Brain microvascular endothelial cell (primary cell): ENCODE measurements around the gene HTR6.

Experiments
- DNase-seq: peaks from one replicate; pipeline ENCODE4 v3.0.0-alpha.2; 2020
- H3K27ac ChIP-seq: fragments of 250-450 bp; sonication (Bioruptor Pico); 2 replicates; pipeline ENCODE4 v1.5.1; 2020; ENCODE audit warnings: mild to moderate bottlenecking, moderate library complexity
- H3K27me3 ChIP-seq: fragments of 250-450 bp; sonication (Bioruptor Pico); replicated peaks from 2 replicates; pipeline ENCODE4 v1.5.1; 2020; ENCODE audit warnings: mild to moderate bottlenecking
- H3K36me3 ChIP-seq: fragments of 250-450 bp; sonication (Bioruptor Pico); replicated peaks from 2 replicates; pipeline ENCODE4 v1.5.1; 2020; ENCODE audit warnings: mild to moderate bottlenecking
- H3K4me3 ChIP-seq: 2 replicates; pipeline ENCODE4 v1.5.1; 2011; ENCODE audit warnings: low read depth, mild to moderate bottlenecking, control low read depth, low read length, moderate library complexity
- CTCF ChIP-seq: IDR thresholded peaks from 2 replicates; pipeline ENCODE4 v1.5.1; 2011; ENCODE audit warnings: low read depth, mild to moderate bottlenecking, moderate library complexity, low read length, control low read depth, inconsistent platforms; ENCODE audit errors: missing control alignments
- in situ Hi-C: cut with HindIII; loops from 2 replicates; pipeline ENCODE4 v1.10.0; 2017; ENCODE audit warnings: low sequenced_read_pairs, low pct_ligation_motif_present

The HTR6 gene

DNA sequence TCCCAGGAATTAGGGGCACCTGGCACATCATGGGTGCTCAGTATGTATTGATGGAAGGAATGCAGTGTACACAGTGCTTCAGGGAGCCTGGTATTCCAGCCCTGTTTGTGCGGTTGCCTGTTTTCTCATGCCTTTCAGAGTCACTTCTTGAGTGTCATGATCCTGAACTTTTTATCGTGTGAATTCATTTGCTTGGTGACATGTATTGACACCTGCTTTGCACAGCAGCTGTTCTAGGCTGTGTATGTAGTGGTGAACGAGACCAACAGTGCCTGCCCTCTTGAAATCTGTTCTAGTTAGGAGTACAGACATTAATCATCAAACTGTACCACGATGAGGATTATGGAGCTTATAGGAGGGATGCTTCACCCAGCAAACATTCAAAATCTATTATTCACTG lies 6.1 kb downstream of the HTR6 start:
- DNase-seq, result no peak
- Histone ChIP-seq H3K27me3 (peaks cover 16% of the 10 kb centered on the region), H3K36me3 (no peaks in the 10 kb centered on the region), H3K4me3 (no peak overlapping the region), H3K27ac (no peak overlapping the region)
- no peak for TF ChIP-seq CTCF
- in situ Hi-C loops, result no loop called here

DNA sequence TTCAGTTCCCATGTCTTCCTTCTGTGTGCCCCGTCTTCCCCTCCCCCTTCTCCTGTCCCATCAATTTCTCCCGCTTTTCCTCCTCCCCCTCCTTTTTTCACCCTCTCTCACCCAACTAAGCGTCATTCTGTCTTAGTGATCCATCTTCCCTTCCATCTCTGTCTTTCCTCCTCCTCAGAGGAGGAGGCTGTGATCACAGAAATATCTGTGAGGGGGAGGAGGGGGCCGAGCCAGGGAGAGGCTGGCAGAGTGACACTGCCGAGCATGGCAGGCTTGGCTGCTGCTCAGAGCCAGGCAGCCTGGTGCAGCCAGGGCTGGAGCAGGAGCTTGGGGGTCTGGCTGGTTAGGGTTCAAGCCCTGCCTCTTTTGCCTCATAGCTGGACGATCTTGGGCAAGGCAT lies 7.6 kb downstream of the HTR6 start:
- H3K36me3 ChIP-seq, result no peaks in the 10 kb centered on the region
- no peak overlapping the region for H3K4me3 ChIP-seq
- no peak for DNase-seq
- no peak for TF ChIP-seq CTCF
- in situ Hi-C loops, result no loop called here
- no peak overlapping the region for H3K27ac ChIP-seq
- peaks cover 3% of the 10 kb centered on the region for H3K27me3 ChIP-seq

- Histone ChIP-seq H3K4me3 (no peak overlapping the region), H3K36me3 (no peaks in the 10 kb centered on the region), H3K27ac (no peak overlapping the region), H3K27me3 (no peaks in the 10 kb centered on the region)
- in situ Hi-C loops, result no loop called here
- TF ChIP-seq CTCF, result no peak
- DNase-seq, result no peak
Observed at GRCh38 chr1:19675797-19676196, 11.1 kb downstream of the HTR6 start.

- H3K36me3 ChIP-seq, result no peaks in the 10 kb centered on the region
- DNase-seq, result peak; percentile 48
- H3K27ac ChIP-seq, result no peak overlapping the region
- in situ Hi-C loops, result no loop called here
- no peak overlapping the region for H3K4me3 ChIP-seq
- H3K27me3 ChIP-seq, result no peaks in the 10 kb centered on the region
- TF ChIP-seq CTCF, result no peak
Observed at GRCh38 chr1:19676438-19676922, 11.8 kb downstream of the HTR6 start.

- no peak for TF ChIP-seq CTCF
- in situ Hi-C loops, result no loop called here
- H3K27ac ChIP-seq, result no peak overlapping the region
Observed at GRCh38 chr1:19678493-19678892, 13.8 kb downstream of the HTR6 start.

DNA sequence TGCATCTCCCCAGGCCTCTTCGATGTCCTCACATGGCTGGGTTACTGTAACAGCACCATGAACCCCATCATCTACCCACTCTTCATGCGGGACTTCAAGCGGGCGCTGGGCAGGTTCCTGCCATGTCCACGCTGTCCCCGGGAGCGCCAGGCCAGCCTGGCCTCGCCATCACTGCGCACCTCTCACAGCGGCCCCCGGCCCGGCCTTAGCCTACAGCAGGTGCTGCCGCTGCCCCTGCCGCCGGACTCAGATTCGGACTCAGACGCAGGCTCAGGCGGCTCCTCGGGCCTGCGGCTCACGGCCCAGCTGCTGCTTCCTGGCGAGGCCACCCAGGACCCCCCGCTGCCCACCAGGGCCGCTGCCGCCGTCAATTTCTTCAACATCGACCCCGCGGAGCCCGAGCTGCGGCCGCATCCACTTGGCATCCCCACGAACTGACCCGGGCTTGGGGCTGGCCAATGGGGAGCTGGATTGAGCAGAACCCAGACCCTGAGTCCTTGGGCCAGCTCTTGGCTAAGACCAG lies 14.3 kb downstream of the HTR6 start:
- H3K4me3 ChIP-seq, result no peak overlapping the region
- no peak overlapping the region for H3K27ac ChIP-seq
- TF ChIP-seq CTCF, result no peak
- H3K27me3 ChIP-seq, result no peaks in the 10 kb centered on the region
- in situ Hi-C loops, result no loop called here
- DNase-seq, result no peak
- no peaks in the 10 kb centered on the region for H3K36me3 ChIP-seq

More at GRCh38 chr1:19678493-19678892, 13.8 kb downstream of the HTR6 start:
- H3K27me3 ChIP-seq, result no peaks in the 10 kb centered on the region
- no peaks in the 10 kb centered on the region for H3K36me3 ChIP-seq
- H3K4me3 ChIP-seq, result no peak overlapping the region
- DNase-seq, result no peak
